ENCODE measurements around the gene FBXL13.
A peak's percentile ranks its signal among the peaks of the same experiment; 100 is the strongest.

FBXL13 gene

DNA sequence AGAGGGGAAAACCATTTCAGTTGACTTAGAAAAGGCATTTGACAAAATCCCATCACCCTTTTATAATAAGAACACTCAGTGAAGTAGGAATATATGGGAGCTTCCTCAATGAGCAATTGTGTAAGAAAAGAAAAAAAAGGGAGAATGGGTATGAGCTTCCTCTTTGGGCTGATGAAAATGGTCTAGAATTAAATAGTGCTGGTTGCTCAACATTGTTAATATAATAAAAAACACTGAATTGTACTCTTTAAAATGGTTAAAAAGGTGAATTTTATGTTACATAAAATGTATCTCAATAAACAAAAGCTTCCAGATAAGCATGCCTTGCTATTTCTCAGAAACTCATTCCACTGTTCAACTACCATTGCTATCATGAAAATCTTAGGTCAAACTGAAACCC, 121.2 kb downstream of the FBXL13 start:
- Histone ChIP-seq H3K4me3 (ENCODE audit: low read length in 2 of 2) (no peak overlapping the region), H3K36me3 (ENCODE audit: control insufficient read depth in 2 of 2, insufficient read depth in 2 of 2, low read length in 2 of 2) (no peaks in the 10 kb centered on the region), H3K4me1 (ENCODE audit: control insufficient read depth in 2 of 2, insufficient read depth in 2 of 2, low read length in 2 of 2) (no peaks in the 10 kb centered on the region), H3K9me3 (ENCODE audit: control insufficient read depth in 2 of 2, low read length in 2 of 2) (no peaks in the 10 kb centered on the region), H3K27me3 (ENCODE audit: control insufficient read depth in 2 of 2, insufficient read depth in 2 of 2, low read length in 2 of 2) (no peaks in the 10 kb centered on the region), H3K9ac (ENCODE audit: low read depth in 1 of 2, low read length in 2 of 2) (no peak overlapping the region), H3K27ac (ENCODE audit: low read depth in 2 of 2, low read length in 2 of 2) (no peak overlapping the region)

GRCh38 chr7:102951839-102952238, 122.8 kb downstream of the FBXL13 start:
- Histone ChIP-seq H3K27ac (ENCODE audit: low read depth in 2 of 2, low read length in 2 of 2) (no peak overlapping the region), H3K36me3 (ENCODE audit: control insufficient read depth in 2 of 2, insufficient read depth in 2 of 2, low read length in 2 of 2) (no peaks in the 10 kb centered on the region), H3K9me3 (ENCODE audit: control insufficient read depth in 2 of 2, low read length in 2 of 2) (no peaks in the 10 kb centered on the region), H3K27me3 (ENCODE audit: control insufficient read depth in 2 of 2, insufficient read depth in 2 of 2, low read length in 2 of 2) (no peaks in the 10 kb centered on the region), H3K4me1 (ENCODE audit: control insufficient read depth in 2 of 2, insufficient read depth in 2 of 2, low read length in 2 of 2) (no peaks in the 10 kb centered on the region), H3K9ac (ENCODE audit: low read depth in 1 of 2, low read length in 2 of 2) (no peak overlapping the region), H3K4me3 (ENCODE audit: low read length in 2 of 2) (no peak overlapping the region)

DNA sequence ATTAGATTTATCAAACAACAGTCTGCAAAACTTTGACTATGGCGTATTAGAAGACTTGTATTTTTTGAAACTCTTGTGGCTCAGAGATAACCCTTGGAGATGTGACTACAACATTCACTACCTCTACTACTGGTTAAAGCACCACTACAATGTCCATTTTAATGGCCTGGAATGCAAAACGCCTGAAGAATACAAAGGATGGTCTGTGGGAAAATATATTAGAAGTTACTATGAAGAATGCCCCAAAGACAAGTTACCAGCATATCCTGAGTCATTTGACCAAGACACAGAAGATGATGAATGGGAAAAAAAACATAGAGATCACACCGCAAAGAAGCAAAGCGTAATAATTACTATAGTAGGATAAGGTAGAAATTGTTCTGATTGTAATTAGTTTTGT, 130.4 kb downstream of the FBXL13 start:
- Histone ChIP-seq H3K9me3 (ENCODE audit: control insufficient read depth in 2 of 2, low read length in 2 of 2) (no peaks in the 10 kb centered on the region), H3K27me3 (ENCODE audit: control insufficient read depth in 2 of 2, insufficient read depth in 2 of 2, low read length in 2 of 2) (no peaks in the 10 kb centered on the region), H3K4me3 (ENCODE audit: low read length in 2 of 2) (no peak overlapping the region), H3K36me3 (ENCODE audit: control insufficient read depth in 2 of 2, insufficient read depth in 2 of 2, low read length in 2 of 2) (no peaks in the 10 kb centered on the region), H3K4me1 (ENCODE audit: control insufficient read depth in 2 of 2, insufficient read depth in 2 of 2, low read length in 2 of 2) (no peaks in the 10 kb centered on the region), H3K27ac (ENCODE audit: low read depth in 2 of 2, low read length in 2 of 2) (no peak overlapping the region), H3K9ac (ENCODE audit: low read depth in 1 of 2, low read length in 2 of 2) (no peak overlapping the region)

DNA sequence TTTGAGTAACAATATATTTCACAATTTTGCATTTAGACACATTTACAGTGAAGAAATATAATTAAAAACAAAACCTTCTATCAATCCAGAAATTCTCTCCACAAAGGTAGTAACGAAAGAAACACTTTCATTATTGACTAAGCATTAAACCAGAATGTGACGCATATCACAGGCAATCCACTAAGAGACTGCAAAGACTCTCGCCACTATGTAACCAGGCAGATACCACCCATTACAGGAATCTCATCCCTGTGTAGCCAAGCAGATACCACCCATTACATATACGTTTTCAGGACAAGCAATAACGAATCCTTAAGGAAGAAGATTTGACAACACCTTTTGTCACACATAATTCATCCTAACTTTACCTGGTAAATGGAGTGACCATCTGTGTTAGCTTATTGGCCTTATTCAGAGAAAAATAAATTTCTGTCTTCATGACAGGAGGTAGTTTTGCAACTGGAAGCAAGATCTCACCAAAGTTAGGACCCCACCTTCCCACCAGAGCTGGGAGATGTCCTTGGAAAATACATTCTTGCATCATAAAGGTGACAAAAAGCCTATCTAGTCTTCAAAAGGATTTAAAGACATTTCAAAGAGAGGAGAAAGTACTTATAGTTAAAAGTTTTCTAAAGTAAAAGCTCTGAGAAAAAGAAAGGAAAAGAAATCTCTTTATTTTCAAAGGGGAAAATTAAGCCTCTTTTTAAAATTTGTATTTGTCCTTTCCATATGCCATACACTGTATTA, 131.0 kb downstream of the FBXL13 start:
- Histone ChIP-seq H3K4me3 (ENCODE audit: low read length in 2 of 2) (no peak overlapping the region), H3K9me3 (ENCODE audit: control insufficient read depth in 2 of 2, low read length in 2 of 2) (no peaks in the 10 kb centered on the region), H3K27ac (ENCODE audit: low read depth in 2 of 2, low read length in 2 of 2) (no peak overlapping the region), H3K36me3 (ENCODE audit: control insufficient read depth in 2 of 2, insufficient read depth in 2 of 2, low read length in 2 of 2) (no peaks in the 10 kb centered on the region), H3K9ac (ENCODE audit: low read depth in 1 of 2, low read length in 2 of 2) (no peak overlapping the region), H3K27me3 (ENCODE audit: control insufficient read depth in 2 of 2, insufficient read depth in 2 of 2, low read length in 2 of 2) (no peaks in the 10 kb centered on the region), H3K4me1 (ENCODE audit: control insufficient read depth in 2 of 2, insufficient read depth in 2 of 2, low read length in 2 of 2) (no peaks in the 10 kb centered on the region)

- Histone ChIP-seq H3K9me3 (ENCODE audit: control insufficient read depth in 2 of 2, low read length in 2 of 2) (no peaks in the 10 kb centered on the region), H3K27me3 (ENCODE audit: control insufficient read depth in 2 of 2, insufficient read depth in 2 of 2, low read length in 2 of 2) (no peaks in the 10 kb centered on the region), H3K9ac (ENCODE audit: low read depth in 1 of 2, low read length in 2 of 2) (no peak overlapping the region), H3K36me3 (ENCODE audit: control insufficient read depth in 2 of 2, insufficient read depth in 2 of 2, low read length in 2 of 2) (no peaks in the 10 kb centered on the region), H3K4me1 (ENCODE audit: control insufficient read depth in 2 of 2, insufficient read depth in 2 of 2, low read length in 2 of 2) (no peaks in the 10 kb centered on the region), H3K27ac (ENCODE audit: low read depth in 2 of 2, low read length in 2 of 2) (no peak overlapping the region), H3K4me3 (ENCODE audit: low read length in 2 of 2) (no peak overlapping the region)
Measured at GRCh38 chr7:102942868-102943267, 131.7 kb downstream of the FBXL13 start.

- Histone ChIP-seq H3K36me3 (ENCODE audit: control insufficient read depth in 2 of 2, insufficient read depth in 2 of 2, low read length in 2 of 2) (no peaks in the 10 kb centered on the region), H3K4me3 (ENCODE audit: low read length in 2 of 2) (no peak overlapping the region), H3K27ac (ENCODE audit: low read depth in 2 of 2, low read length in 2 of 2) (no peak overlapping the region), H3K4me1 (ENCODE audit: control insufficient read depth in 2 of 2, insufficient read depth in 2 of 2, low read length in 2 of 2) (no peaks in the 10 kb centered on the region), H3K9ac (ENCODE audit: low read depth in 1 of 2, low read length in 2 of 2) (no peak overlapping the region), H3K27me3 (ENCODE audit: control insufficient read depth in 2 of 2, insufficient read depth in 2 of 2, low read length in 2 of 2) (no peaks in the 10 kb centered on the region), H3K9me3 (ENCODE audit: control insufficient read depth in 2 of 2, low read length in 2 of 2) (no peaks in the 10 kb centered on the region)
Measured at GRCh38 chr7:102942181-102942866, 132.3 kb downstream of the FBXL13 start.

GRCh38 chr7:102938679-102939078, 135.9 kb downstream of the FBXL13 start:
- peaks cover 0 to 2% of the 10 kb centered on the region in 2 donors for H3K4me1 ChIP-seq (ENCODE audit: control insufficient read depth in 2 of 2, insufficient read depth in 2 of 2, low read length in 2 of 2)
- H3K27me3 ChIP-seq (ENCODE audit: control insufficient read depth in 2 of 2, insufficient read depth in 2 of 2, low read length in 2 of 2): no peaks in the 10 kb centered on the region
- no peak overlapping the region for H3K9ac ChIP-seq (ENCODE audit: low read depth in 1 of 2, low read length in 2 of 2)
- H3K36me3 ChIP-seq (ENCODE audit: control insufficient read depth in 2 of 2, insufficient read depth in 2 of 2, low read length in 2 of 2): no peaks in the 10 kb centered on the region
- H3K27ac ChIP-seq (ENCODE audit: low read depth in 2 of 2, low read length in 2 of 2): no peak overlapping the region
- no peaks in the 10 kb centered on the region for H3K9me3 ChIP-seq (ENCODE audit: control insufficient read depth in 2 of 2, low read length in 2 of 2)
- H3K4me3 ChIP-seq (ENCODE audit: low read length in 2 of 2): no peak overlapping the region

- H3K36me3 ChIP-seq (ENCODE audit: control insufficient read depth in 2 of 2, insufficient read depth in 2 of 2, low read length in 2 of 2): no peaks in the 10 kb centered on the region
- peak overlapping the region in 1 of 2 donors; percentile 8 for H3K9ac ChIP-seq (ENCODE audit: low read depth in 1 of 2, low read length in 2 of 2)
- H3K9me3 ChIP-seq (ENCODE audit: control insufficient read depth in 2 of 2, low read length in 2 of 2): no peaks in the 10 kb centered on the region
- no peak overlapping the region for H3K4me3 ChIP-seq (ENCODE audit: low read length in 2 of 2)
- H3K27ac ChIP-seq (ENCODE audit: low read depth in 2 of 2, low read length in 2 of 2): no peak overlapping the region
- no peaks in the 10 kb centered on the region for H3K27me3 ChIP-seq (ENCODE audit: control insufficient read depth in 2 of 2, insufficient read depth in 2 of 2, low read length in 2 of 2)
- peaks cover 0 to 2% of the 10 kb centered on the region in 2 donors for H3K4me1 ChIP-seq (ENCODE audit: control insufficient read depth in 2 of 2, insufficient read depth in 2 of 2, low read length in 2 of 2)
Measured at GRCh38 chr7:102935450-102936115, 139.0 kb downstream of the FBXL13 start.

DNA sequence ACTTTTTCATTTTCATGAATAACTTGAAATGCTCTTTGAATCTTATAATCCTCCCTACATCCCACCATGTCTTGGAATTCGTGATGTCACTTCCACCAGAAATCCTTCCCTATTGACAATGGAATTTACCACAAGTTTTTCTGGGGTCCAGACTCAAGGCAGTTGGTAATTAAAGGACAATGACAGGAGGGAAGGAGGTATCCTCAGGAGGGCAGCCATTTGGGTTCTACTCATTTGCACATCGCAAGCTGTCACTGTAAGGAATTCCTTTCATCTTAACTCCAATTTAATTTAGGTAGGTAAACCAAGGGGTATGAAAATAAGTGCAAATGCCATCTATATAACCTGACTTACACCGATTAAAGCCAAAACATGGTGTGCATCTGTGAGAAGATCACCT, 139.9 kb downstream of the FBXL13 start:
- Histone ChIP-seq H3K9me3 (ENCODE audit: control insufficient read depth in 2 of 2, low read length in 2 of 2) (no peaks in the 10 kb centered on the region), H3K4me3 (ENCODE audit: low read length in 2 of 2) (no peak overlapping the region), H3K27ac (ENCODE audit: low read depth in 2 of 2, low read length in 2 of 2) (no peak overlapping the region), H3K4me1 (ENCODE audit: control insufficient read depth in 2 of 2, insufficient read depth in 2 of 2, low read length in 2 of 2) (peaks cover 0 to 2% of the 10 kb centered on the region in 2 donors), H3K27me3 (ENCODE audit: control insufficient read depth in 2 of 2, insufficient read depth in 2 of 2, low read length in 2 of 2) (no peaks in the 10 kb centered on the region), H3K9ac (ENCODE audit: low read depth in 1 of 2, low read length in 2 of 2) (no peak overlapping the region), H3K36me3 (ENCODE audit: control insufficient read depth in 2 of 2, insufficient read depth in 2 of 2, low read length in 2 of 2) (no peaks in the 10 kb centered on the region)

DNA sequence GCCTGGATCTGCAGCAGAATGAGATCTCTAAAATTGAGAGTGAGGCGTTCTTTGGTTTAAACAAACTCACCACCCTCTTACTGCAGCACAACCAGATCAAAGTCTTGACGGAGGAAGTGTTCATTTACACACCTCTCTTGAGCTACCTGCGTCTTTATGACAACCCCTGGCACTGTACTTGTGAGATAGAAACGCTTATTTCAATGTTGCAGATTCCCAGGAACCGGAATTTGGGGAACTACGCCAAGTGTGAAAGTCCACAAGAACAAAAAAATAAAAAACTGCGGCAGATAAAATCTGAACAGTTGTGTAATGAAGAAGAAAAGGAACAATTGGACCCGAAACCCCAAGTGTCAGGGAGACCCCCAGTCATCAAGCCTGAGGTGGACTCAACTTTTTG, 140.4 kb downstream of the FBXL13 start:
- Histone ChIP-seq H3K4me3 (ENCODE audit: low read length in 2 of 2) (no peak overlapping the region), H3K4me1 (ENCODE audit: control insufficient read depth in 2 of 2, insufficient read depth in 2 of 2, low read length in 2 of 2) (peaks cover 0 to 2% of the 10 kb centered on the region in 2 donors), H3K27ac (ENCODE audit: low read depth in 2 of 2, low read length in 2 of 2) (peak overlapping the region in 1 of 2 donors; percentile 32), H3K36me3 (ENCODE audit: control insufficient read depth in 2 of 2, insufficient read depth in 2 of 2, low read length in 2 of 2) (no peaks in the 10 kb centered on the region), H3K9me3 (ENCODE audit: control insufficient read depth in 2 of 2, low read length in 2 of 2) (no peaks in the 10 kb centered on the region), H3K27me3 (ENCODE audit: control insufficient read depth in 2 of 2, insufficient read depth in 2 of 2, low read length in 2 of 2) (no peaks in the 10 kb centered on the region), H3K9ac (ENCODE audit: low read depth in 1 of 2, low read length in 2 of 2) (no peak overlapping the region)

All from mucosa of rectum (tissue), 2 donors.